NCI-H748 (cell line): ENCODE measurements around the gene CTNS.

Source experiments
- DNase-seq: peaks from one replicate; lab custom pipeline; 2025; ENCODE audit not compliant: unreplicated experiment; lab: John Stamatoyannopoulos, UW

CTNS gene

DNA sequence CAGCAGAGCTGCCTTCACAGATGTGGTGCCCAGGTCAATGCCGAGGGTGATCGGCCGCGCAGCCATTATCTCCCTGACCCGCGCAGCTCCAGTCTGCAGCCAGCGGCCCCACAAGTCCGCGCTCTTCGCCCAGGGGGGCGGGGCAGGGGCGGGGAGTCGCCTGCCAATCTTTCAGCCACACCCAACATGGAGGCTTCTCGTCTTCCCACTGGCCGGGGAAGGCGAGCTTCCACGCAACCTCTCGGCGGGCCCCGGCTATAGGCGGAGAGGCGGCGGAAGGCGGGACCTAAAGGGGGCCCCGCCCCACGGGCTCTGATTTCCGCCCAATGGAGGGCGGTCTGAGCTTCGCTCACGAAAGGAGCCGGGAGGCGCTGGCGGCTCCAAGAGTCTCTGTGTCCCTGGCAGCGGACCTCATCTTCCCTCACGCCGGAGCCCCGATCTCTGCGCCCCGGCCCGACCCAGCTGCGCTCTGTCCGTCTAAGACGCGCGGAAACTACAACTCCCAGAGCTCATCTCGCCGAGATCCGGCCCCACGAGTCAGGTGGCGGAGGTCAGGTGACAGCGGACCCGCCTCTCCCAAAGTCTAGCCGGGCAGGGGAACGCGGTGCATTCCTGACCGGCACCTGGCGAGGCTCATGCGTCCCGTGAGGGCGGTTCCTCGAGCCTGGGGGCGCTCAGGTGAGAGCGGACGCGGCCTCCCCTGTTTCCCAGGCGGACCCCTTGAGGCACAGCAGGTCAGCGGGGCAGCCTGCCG is at the start of gene CTNS, which contains the start of gene SHPK:
Gene CTNS (plus strand): TSS at position 607 of the 754 bp plus-strand sequence. CDS start 3,447 bp downstream, outside the sequence.
Gene SHPK (minus strand): TSS at position 97 of the 754 bp plus-strand sequence. CDS start 31 bp downstream, at position 66.
- peak; percentile 99 for DNase-seq

DNA sequence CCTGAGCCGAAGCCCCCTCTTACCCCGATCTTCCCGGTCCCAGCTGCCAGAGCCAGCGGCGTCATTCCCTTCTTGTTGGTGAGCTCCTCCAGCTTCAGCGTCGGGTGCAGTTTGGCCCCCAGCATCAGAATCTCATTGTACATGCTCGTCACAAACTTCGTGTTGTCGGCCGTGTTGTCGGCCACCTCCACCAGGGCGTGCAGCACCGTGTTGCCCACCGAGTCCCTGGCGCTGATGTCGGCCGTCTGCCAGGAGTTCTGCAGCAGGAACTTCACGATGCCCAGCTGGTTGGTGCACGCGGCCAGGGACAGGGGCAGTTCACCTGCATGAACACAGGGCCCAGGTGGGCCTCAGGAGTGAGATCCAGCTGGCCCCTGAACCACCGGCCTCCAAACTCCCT is 46.8 kb upstream of the CTNS start:
- no peak for DNase-seq

DNA sequence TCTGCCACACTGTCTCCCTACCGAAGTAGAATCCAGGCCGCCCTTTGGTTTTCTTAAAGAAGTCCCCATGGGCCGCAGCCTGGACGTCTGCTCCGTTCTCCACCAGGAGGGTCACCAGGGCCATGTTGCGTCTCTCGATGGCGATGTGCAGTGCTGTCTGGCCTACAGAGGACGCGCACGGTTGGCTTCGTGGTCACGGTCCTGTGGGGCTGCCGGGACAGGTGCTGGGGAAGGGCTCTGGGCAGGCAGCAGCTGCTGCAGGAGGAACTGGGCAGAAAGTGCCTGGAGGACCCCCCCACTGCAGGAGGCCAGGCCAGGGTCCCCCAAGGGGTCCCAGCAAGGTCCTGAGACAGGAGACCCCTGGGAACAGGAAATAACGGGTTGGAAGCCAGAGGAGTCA is 46.3 kb upstream of the CTNS start:
- DNase-seq = no peak

DNA sequence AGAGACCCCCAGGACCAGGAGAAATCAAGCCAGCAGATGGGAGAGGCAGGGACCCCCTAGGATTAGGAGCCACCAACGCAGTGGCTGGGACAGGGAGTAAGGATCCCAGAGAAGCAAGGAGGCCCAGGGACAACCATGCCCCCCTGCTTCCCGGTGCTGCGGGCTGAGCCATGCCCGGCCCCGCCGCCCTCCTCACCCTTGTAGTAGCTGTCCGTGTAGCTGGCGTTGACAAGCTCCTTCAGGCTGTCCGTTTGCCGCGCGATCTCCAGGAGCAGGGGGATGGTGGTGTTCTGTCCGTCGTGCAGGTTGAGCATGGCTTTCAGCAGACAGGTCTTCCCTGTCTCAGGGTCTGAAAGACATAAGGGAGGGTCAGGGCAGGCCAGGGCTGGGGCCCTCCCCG is 45.8 kb upstream of the CTNS start:
- no peak for DNase-seq

DNA sequence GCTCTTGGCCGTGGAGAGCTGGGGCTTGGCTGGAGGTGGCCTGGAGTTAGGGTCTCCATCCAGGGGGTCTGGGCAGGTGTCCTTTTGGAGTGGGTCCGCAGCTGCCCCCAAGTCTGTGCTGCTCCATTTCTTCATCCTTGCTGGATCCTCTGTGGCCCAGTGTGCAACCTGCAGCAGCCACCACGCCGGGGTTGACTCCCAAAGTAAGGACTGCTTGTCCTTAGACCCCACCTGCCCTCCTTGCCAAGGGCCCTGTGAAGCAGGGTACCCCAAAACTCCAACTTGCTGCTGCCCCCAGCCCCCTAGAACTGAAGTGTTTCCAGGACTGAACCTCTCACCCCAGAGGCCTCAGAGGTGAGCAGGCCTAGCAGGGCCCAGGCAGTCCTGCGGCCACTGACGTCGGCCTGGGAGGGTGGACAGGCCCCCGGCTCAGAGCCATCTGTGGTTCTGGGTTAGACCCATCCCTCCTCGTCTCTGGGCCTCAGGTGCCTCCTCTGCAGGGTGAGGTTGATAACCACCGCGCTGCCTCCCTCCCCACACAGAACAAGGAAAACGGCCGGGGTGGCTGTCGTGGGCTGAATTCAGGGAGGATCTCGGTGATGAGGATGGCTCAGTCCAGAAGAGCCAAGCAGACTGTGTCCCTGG is 44.2 kb upstream of the CTNS start:
- DNase-seq = no peak

DNA sequence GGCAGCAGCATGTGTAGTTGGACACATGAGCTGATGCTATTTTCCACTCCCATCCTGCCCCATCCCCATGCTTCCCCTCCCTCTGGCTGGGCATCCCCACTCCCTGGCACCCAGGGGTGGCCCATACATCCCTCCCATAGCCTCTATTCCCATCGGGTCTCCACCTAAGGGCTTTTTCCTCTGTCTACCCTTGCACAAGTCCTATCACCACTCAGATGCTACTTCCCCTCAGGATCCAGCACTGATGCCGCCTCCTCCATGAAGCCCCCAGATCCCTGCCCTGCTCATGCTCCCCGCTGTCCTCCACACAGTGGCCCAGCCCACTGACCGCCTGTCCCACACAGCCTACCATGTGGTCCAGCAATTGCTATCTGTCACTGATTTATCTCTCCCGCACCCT is 43.2 kb upstream of the CTNS start:
- no peak for DNase-seq

DNA sequence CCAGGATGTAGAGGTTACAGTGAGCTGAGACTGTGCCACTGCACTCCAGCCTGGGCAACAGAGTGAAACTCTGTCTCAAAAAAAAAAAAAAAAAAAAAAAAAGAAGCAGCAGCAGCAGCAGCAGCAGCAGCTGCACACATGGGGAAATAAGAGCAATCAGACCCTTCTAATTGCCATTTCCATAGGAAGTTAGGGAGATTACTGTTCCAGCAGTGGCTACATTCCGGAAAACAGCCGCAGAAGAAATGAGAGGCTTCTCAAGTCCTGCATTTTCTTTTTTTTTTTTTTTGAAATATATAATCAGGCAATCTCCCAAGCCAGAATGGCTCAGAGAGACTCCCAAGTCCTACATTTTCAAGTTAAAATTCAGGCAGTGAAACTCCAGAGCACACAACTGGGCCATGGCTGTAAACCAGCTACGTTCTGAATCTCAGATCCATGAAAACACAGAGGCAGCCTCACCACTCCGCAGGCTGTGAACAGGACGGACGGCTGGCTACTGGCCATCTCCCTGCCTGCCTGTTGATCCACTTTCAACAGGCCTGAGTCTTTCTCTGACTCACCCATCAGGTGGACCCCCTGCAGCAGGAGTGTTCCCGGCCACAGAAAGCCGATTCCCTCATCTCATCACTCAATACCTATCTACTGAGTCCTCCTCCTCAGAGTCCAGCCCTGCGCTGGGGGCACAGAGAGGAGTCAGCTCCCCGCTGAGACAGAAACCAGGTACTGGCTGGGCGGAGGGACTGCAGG is 42.3 kb upstream of the CTNS start:
- DNase-seq = no peak

DNA sequence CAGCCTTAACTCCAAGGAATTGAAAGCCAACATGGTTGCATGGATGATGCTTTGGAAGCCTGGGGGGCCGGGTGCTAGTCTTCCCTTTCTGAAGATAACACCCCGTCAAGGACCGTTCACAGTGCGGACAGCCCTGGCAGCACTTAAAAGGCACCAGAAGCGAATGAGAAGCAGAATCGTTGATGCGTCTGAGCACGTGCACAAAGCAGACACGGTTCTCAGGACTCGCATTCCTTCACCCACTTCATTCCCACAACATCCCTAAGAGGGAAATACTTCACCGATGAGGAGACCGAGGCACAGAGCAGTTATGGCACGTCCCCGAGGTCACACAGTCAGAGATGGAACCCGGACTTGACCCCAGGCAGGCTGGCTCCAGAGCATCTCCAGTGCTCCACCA is 41.6 kb upstream of the CTNS start:
- no peak for DNase-seq

DNA sequence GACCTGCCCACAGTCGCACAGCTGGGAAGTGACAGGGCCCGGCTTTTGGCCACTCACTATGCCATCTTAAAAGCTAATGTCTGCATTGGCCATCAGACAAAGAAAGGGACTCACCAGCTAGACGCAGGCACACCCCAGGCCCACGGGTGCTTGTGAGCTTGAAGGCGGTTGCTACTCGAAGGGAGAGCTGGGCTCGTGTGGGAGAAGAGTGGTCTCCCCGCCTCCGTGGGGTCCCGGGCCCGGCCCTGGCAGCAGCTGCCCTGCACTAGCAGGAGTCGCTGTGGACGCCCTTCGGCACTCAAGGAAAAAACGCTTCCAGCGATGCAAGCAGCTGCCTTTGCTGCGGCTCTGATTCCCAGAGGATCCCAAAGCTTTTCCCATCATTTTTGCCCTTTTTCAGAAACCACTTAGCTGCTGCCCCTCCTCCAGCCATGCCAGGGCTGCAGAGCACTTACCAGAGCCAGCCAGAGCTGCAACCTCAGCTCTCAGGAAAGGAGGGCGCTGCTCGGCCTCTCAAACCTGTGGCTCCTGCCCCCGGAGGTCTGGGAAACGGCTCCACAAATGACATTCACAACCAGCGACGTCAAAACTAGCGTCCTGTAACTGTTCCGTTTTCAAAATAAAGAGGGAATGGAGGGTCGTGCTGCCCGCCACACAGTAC is 39.6 kb upstream of the CTNS start:
- DNase-seq = no peak

DNA sequence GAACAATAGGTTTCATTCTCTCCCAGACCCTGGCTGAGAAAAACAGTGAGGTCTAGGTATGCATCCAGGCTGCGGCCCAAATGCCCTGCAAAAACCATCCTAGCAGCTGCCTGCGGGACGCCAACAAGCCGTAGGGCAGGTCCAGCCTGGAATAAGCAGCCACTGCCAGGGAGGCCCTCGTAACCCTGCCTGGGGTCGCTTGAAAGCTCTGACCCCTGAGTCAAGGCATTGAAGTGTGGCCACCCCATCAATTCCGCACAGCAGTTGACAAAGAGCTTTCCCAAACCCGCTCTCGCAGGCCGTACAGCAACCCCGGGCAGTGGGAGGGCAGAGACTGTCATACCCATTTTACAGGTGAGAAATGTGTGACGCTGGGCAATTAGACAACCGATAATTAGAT is 38.5 kb upstream of the CTNS start:
- DNase-seq = no peak

DNA sequence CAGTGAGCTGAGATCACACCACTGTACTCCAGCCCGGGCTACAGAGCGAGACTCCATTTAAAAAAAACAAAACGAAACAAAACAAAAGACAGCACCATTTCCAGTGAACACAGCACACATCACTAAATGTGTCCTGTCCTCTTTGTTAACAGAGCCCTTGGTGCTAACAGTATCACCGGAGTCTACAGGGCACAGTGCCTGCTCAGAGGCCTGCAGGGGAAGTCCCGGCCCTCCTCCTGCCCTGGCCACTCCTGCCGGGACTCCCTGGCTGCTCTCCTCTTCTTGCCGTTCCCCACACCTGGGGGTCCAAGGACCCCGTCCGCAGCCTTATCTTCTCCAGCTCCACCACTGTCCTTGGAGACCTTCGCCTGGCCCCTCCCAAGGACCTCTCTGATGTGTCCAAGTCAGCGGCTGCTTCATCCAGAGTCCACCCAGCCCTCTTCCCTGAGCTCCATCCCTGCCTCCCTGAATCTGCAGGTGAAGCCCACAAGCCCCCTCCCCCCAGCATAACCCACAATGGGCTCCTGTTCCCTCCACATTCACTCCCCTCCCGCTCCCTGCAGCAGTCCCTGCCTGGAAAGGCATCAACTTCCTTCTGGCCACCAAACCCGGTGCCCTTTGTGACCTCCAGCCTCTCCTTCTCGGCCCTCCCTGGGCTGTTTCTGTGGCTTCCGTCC is 35.9 kb upstream of the CTNS start:
- no peak for DNase-seq

DNA sequence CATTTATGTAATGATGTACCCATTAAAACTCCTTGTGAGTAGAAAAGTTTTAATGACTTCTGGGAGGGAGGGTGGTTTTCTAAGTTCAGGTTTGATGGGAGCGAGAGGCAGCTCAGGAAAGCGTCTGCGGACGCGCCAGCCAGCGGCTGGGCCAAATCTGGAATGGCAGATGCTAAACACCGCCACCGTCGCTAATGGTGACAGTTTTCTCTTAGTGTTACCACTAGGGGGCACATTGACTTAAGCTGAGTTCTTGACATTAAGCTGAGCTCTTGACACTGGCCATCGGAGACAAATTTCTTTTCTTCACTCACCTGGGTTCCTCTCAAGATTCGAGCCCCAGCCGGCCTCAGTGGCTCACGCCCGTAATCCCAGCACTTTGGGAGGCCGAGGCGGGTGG is 34.1 kb upstream of the CTNS start:
- peak; percentile 33 for DNase-seq

DNA sequence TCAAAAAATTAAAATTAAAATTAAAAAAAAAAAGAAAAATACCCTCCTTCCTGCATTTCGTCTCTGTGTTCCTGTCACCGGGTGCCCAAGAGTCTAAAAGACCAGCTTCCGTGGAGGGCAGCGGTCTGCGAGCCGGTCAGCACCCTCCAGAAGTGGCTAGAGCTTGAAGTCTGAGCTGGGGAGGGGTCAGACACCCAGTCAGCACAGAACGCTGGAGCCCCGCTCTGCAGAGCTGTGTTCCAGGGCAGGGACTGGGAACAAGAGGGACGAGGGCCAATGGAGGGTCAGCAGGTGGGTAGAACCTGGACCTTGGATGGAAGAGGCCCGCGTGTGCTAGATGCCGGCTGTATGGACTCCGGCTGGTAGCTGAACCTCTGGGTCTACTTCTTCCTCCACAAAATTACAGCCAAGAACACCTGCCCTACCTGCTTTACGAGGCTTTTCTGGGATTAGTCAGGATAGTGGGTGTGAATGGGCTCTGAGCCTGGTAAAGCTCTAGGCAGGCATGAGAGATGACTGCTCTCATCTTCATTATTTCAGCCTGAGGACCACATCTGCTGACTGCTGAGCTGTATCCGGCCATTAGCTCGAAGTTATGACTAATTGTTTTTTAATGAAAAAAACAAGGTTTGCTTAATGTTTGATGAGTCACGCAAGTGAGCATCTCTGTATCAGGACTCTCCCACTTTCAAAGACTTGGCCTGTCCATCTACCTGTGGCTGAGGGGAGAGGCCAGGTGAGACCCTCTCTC is 33.3 kb upstream of the CTNS start:
- DNase-seq = no peak

DNA sequence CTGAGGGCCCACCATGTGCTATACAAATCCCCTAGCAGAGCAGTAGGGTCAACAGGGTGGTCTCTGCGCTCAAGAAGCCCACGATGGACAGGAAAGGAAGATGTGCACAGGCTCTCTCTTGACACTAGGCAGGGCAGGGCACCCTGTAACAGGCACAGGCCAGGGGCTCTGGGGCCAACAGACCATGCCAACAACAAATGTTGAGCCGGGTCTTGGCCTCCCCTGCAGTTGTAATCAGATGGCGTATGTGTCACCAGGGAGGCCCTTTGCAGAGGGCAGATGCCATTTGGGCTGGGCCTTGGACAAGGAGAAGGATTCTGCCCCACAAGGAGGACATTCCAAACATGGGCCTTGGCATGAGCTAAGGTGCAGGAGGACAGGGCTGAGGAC is 32.7 kb upstream of the CTNS start:
- DNase-seq = no peak

DNA sequence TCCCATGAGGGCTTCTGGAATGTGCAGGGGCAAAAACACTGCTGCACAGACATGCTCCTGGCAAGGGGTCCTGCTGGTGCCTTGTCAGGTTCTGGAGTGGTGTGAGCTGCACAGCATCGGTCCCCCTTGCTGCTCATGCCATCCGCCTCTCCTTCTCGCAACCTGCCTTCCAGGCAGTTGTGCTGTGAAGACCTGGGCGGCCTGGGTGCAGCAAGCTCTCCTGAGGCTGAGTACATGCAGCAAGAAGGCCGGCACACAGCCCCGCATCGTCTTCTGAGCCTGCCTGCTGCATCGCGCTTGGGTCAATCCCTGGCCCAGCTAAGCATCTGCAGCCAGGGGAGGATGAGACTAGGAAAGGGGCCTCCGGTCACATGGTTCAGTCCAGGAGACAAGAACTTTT is 26.9 kb upstream of the CTNS start:
- no peak for DNase-seq

DNA sequence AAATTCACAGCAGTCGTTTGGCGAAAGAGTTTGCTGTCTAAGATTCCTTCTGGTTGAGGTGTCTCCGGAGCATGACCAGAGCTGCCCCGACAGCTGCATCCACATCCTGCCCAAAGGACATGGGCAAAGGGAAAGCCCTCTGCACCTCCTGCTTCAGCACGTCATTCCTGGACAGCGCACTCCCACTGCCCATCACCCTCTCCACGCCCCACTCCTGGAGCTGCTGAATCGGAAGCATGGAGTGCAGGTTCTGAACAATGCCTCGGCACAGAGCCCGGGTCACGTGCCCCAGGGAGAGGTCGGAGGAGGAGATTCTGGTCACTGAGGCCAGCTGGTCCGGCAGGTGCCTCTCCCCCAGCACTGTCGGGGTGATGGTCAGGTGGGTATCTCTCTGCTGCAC is 26.0 kb upstream of the CTNS start:
- DNase-seq = no peak

DNA sequence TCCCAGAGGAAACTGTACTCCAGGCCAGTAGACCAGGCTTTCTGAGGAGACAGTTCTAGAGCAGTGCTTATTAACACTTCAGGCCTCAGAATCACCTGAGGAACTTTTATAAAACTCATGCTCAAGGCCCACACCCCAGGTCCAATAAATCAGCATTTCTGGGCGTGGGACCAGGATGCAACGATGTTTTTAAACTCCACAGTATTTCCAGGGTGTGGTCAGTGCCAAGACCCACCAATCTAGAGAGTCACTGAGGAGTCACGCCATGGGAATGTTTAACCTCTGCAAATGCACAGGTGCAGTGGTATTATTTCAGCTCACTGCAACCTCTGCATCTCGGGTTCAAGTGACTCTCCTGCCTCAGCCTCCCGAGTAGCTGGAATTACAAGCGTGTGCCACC is 23.4 kb upstream of the CTNS start:
- no peak for DNase-seq

DNA sequence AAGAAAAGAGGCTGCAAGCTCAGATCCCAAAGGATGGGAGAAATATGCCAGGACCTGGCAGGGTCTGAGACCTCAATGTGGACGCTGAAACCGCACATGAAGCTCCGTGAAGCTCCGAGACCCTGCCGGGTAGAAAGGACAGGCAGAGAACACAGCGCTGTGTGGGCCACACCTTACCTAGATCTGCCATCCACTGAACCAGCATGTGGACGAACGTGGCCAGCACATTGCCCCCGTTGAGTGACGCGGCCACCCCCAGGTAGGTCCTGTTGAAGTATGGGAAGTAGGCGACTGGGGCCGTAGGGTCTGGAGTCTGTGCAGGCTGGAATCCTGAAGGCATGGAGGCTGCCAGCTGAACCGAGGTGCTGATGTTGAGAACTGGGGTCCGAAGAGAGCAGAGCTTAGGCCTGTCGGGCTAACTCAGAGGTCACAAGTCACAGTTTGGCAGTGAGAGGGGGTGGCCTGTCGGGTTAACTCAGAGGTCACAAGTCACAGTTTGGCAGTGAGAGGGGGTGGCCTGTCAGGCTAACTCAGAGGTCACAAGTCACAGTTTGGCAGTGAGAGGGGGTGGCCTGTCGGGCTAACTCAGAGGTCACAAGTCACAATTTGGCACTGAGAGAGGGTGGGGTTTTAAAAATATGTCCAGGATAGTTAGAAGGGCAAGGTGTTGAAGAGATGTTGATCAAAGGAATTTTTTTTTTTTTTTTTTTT is 21.2 kb upstream of the CTNS start:
- no peak for DNase-seq

DNA sequence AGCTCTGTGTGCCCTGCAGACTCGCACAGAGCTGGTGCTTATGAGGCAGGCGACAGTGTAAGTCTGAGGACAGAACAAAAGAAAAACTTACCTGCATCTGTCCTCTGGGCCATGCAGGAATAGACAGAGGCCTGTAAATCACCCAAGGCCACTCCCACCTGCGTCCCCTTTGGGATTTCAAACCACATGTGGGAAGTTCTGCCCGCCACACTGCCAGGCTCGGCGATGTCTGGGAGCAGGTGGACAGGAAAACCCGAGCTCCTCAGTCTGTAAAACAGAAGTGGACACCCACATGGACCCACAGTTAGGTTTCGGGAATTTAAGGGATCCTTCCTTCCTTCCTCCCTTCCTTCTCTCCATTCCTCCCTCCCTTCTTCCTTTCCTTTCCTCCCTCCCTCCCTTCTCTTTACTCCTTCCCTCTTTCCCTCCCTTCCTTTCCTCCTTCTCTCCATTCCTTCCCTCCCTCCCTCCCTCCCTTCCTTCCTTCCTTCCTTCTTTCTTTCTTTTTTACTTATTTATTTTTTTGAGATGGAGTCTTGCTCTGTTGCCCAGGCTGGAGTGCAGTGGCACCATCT is 15.3 kb upstream of the CTNS start:
- DNase-seq = no peak
